B cell (primary cell): ENCODE measurements around the gene PIK3IP1. TPM values are rescaled to one million over a fixed set of nuclear protein-coding genes. Genes with fewer than 3 reads are reported as not detected.
"Not testable (repeated sequence)": the region's sequence is repeated elsewhere in the genome, so short reads cannot be mapped to it uniquely, and the experiment has no call there.

Experiments used
- ATAC-seq: fragments of 200-7000 bp; cut with Tn5 transposase; one replicate; pipeline ENCODE4 v1.10.0; 2021; ENCODE audit warnings: low read depth, mild to moderate bottlenecking, moderate number of reproducible peaks, moderate library complexity
- CTCF ChIA-PET: fragments of 350-600 bp; sonication (Branson Sonifier 250); formaldehyde crosslinking; loops from one replicate; lab custom pipeline; 2021; ENCODE audit warnings: antibody characterized with exemption, inconsistent platforms; lab: Charles Lee
- POLR2A ChIA-PET: fragments of 350-600 bp; sonication (Branson Sonifier 250); formaldehyde crosslinking; loops from one replicate; lab custom pipeline; 2021; ENCODE audit warnings: antibody characterized with exemption; lab: Charles Lee
- DNase-seq: peaks from one replicate; pipeline ENCODE4 v3.0.0; 2013
- H2AFZ ChIP-seq: 2 replicates; pipeline ENCODE4 v1.6.1; 2012; ENCODE audit warnings: mild to moderate bottlenecking, low read depth, low read length; ENCODE audit not compliant: insufficient read depth, poor library complexity, severe bottlenecking
- H3K27ac ChIP-seq, 2 donors: 1 replicate in 1 of 2; 2 replicates in 1 of 2; pipeline ENCODE4 v1.5.1; 2012 to 2013; ENCODE audit warnings: low read length in 2 of 2, mild to moderate bottlenecking in 2 of 2, moderate library complexity in 1 of 2
- H3K27me3 ChIP-seq, 4 experiments: fragments of 200-600 bp in 1 of 4; sonication (generic) in 1 of 4; replicated peaks in 1 of 4; 1 replicate in 2 of 4; 2 replicates in 2 of 4; pipeline versions ENCODE4 v1.6.1 to v1.7.0; 2013 to 2016; ENCODE audit warnings: low read length in 3 of 4, mild to moderate bottlenecking in 2 of 4, mixed read lengths in 1 of 4, moderate library complexity in 1 of 4; ENCODE audit not compliant: insufficient read depth in 4 of 4, control insufficient read depth in 3 of 4; ENCODE audit errors: control extremely low read depth in 1 of 4
- H3K36me3 ChIP-seq, 2 experiments: replicated peaks in 1 of 2; 1 replicate in 1 of 2; 2 replicates in 1 of 2; pipeline versions ENCODE4 v1.6.1 to v1.7.1; 2013; ENCODE audit warnings: low read length in 1 of 2; ENCODE audit not compliant: insufficient read depth in 2 of 2, control insufficient read depth in 1 of 2; ENCODE audit errors: control extremely low read depth in 1 of 2, extremely low read depth in 1 of 2
- H3K4me1 ChIP-seq, 2 donors: fragments of 200-600 bp in 1 of 2; sonication (generic) in 1 of 2; 1 replicate in 1 of 2; 2 replicates in 1 of 2; pipeline versions ENCODE4 v1.5.1 to v1.6.1; 2013 to 2017; ENCODE audit warnings: low read length in 2 of 2; ENCODE audit not compliant: control insufficient read depth in 2 of 2, insufficient read depth in 2 of 2
- H3K4me2 ChIP-seq: replicated peaks from 2 replicates; pipeline ENCODE3; 2012; ENCODE audit warnings: mild to moderate bottlenecking, low read depth, low read length; ENCODE audit not compliant: poor library complexity, severe bottlenecking
- H3K4me3 ChIP-seq, 5 experiments: fragments of 200-600 bp in 1 of 5; sonication (generic) in 1 of 5; 1 replicate in 3 of 5; 2 replicates in 2 of 5; pipeline versions ENCODE4 v1.5.1 to v1.7.0; 2011 to 2016; ENCODE audit warnings: low read length in 4 of 5, mild to moderate bottlenecking in 4 of 5, low read depth in 2 of 5, control low read depth in 1 of 5, moderate library complexity in 1 of 5; ENCODE audit not compliant: insufficient read depth in 1 of 5; ENCODE audit errors: control extremely low read depth in 1 of 5, extremely low read depth in 1 of 5
- H3K79me2 ChIP-seq: fragments of 200-600 bp; sonication (generic); one replicate; pipeline ENCODE4 v1.6.0; 2016; ENCODE audit warnings: low read length; ENCODE audit not compliant: control insufficient read depth, insufficient read depth
- H3K9ac ChIP-seq: fragments of 200-600 bp; sonication (generic); 2 replicates; pipeline ENCODE4 v1.6.1; 2017; ENCODE audit warnings: mild to moderate bottlenecking, low read length, moderate library complexity
- H3K9me3 ChIP-seq, 3 donors: one replicate each; pipeline versions ENCODE4 v1.6.1 to v1.7.1; 2013; ENCODE audit warnings: low read length in 2 of 3; ENCODE audit not compliant: control insufficient read depth in 2 of 3, insufficient read depth in 1 of 3; ENCODE audit errors: control extremely low read depth in 1 of 3
- H4K20me1 ChIP-seq: 2 replicates; pipeline ENCODE4 v1.6.0; 2012; ENCODE audit warnings: mild to moderate bottlenecking, low read length; ENCODE audit not compliant: insufficient read depth, control insufficient read depth, poor library complexity, severe bottlenecking
- H3K27ac Mint-ChIP-seq: one replicate; pipeline ENCODE4 v1.8.0; 2021; ENCODE audit warnings: mixed read lengths
- H3K27me3 Mint-ChIP-seq: one replicate; pipeline ENCODE4 v1.8.0; 2021; ENCODE audit warnings: mixed read lengths
- H3K4me1 Mint-ChIP-seq: one replicate; pipeline ENCODE4 v1.8.0; 2021; ENCODE audit warnings: mixed read lengths
- H3K4me3 Mint-ChIP-seq: one replicate; pipeline ENCODE4 v1.8.0; 2021; ENCODE audit warnings: mixed read lengths
- H3K9me3 Mint-ChIP-seq: one replicate; pipeline ENCODE4 v1.8.0; 2022; ENCODE audit warnings: mixed read lengths; ENCODE audit not compliant: insufficient read depth
- CTCF ChIP-seq: fragments of 200-600 bp; IDR thresholded peaks from one replicate; pipeline ENCODE4 v1.8.0; 2022; ENCODE audit warnings: antibody characterized with exemption, mild to moderate bottlenecking
- EZH2 ChIP-seq: IDR thresholded peaks from 2 replicates; pipeline ENCODE4 v1.6.1; 2012; ENCODE audit warnings: borderline replicate concordance, low read depth, mild to moderate bottlenecking, moderate library complexity, low read length; ENCODE audit not compliant: insufficient read depth, poor library complexity, severe bottlenecking
- WGBS: methylation state at CpG from one replicate; pipeline ENCODE4 v1.1.5; 2013; ENCODE audit warnings: missing lambda C conversion rate; ENCODE audit not compliant: insufficient coverage; 5-methylcytosine and 5-hydroxymethylcytosine counted together
- intact Hi-C: fragments of 100-400 bp; cut with micrococcal nuclease; formaldehyde crosslinking; loops from one replicate; pipeline ENCODE4 v1.10.0; 2022
- polyA plus RNA-seq: library from polyadenylated mRNA; depleted of rRNA; stranded (reverse); fragments of >200 nt; gene quantifications from 2 replicates; pipeline ENCODE4 v1.2.3, GENCODE V29; 2012
- total RNA-seq, 2 donors: library from RNA; stranded (reverse); fragments of 120-200 nt in 1 of 2; gene quantifications; 1 replicate in 1 of 2; 2 replicates in 1 of 2; pipeline versions ENCODE4 v1.2.3 to v1.2.4, GENCODE V29; 2013 to 2022

The PIK3IP1 gene
- total and polyA plus RNA-seq, 2 donors (not counting 1 experiment from before 2014, with no cell fraction given), result 89.8 to 92.9 TPM

GRCh38 chr22:31238057-31238456, 54.2 kb downstream of the PIK3IP1 start:
- peaks cover 0 to 2% of the 10 kb centered on the region in 2 experiments for H3K36me3 ChIP-seq
- no peak overlapping the region for H2AFZ ChIP-seq
- DNase-seq, result no peak
- no peak overlapping the region for H3K27ac Mint-ChIP-seq
- no peaks in the 10 kb centered on the region for H3K9me3 Mint-ChIP-seq
- peaks cover 1% of the 10 kb centered on the region for H3K4me1 Mint-ChIP-seq
- H3K9ac ChIP-seq, result no peak overlapping the region
- H3K27me3 Mint-ChIP-seq, result no peaks in the 10 kb centered on the region
- POLR2A ChIA-PET, result no interaction called here
- CTCF ChIA-PET, result interaction anchor here (0.7 to 2.3 kb wide), 3 partner anchors 11 to 105 kb away, joined by 3 to 5 read pairs (median 4); no protein-coding TSS in a partner anchor
- H3K79me2 ChIP-seq, result peaks cover 16% of the 10 kb centered on the region
- no CpG with 5 or more reads among the region's 1 CpG for WGBS
- no peak for ATAC-seq
- no peak overlapping the region for H3K4me3 ChIP-seq
- H3K4me1 ChIP-seq, result peaks cover 0 to 4% of the 10 kb centered on the region in 2 donors
- no peak for TF ChIP-seq CTCF
- TF ChIP-seq EZH2, result no peak
- no peak overlapping the region for H3K4me2 ChIP-seq
- H3K9me3 ChIP-seq, result no peaks in the 10 kb centered on the region
- H3K4me3 Mint-ChIP-seq, result no peak overlapping the region
- no peak overlapping the region for H3K27ac ChIP-seq
- no peaks in the 10 kb centered on the region for H4K20me1 ChIP-seq
- H3K27me3 ChIP-seq, result no peaks in the 10 kb centered on the region
- intact Hi-C loops, result no loop called here

DNA sequence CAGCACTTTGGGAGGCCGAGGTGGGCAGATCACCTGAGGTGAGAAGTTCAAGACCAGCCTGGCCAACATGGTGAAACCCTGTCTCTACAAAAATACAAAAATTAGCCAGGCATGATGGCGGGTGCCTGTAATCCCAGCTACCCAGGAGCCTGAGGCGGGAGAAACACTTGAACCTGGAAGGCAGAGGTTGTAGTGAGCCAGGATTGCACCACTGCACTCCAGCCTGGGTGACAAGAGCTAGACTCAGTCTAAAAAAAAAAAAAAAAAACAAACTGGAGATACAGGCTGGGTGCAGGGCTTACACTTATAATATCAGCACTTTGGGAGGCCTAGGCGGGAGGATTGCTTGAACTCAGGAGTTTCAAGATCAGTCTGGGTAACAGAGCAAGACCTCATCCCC, 56.2 kb downstream of the PIK3IP1 start:
- H2AFZ ChIP-seq, H3K4me2 ChIP-seq, CTCF ChIA-PET, H3K27ac Mint-ChIP-seq, H3K27me3 Mint-ChIP-seq, H3K4me1 ChIP-seq, H3K27me3 ChIP-seq, H3K4me1 Mint-ChIP-seq, H3K9ac ChIP-seq, H3K4me3 Mint-ChIP-seq, H3K9me3 ChIP-seq, intact Hi-C loops, H4K20me1 ChIP-seq, ATAC-seq, H3K36me3 ChIP-seq, POLR2A ChIA-PET, H3K9me3 Mint-ChIP-seq, DNase-seq, H3K27ac ChIP-seq: not testable (repeated sequence)
- 93% methylated on average over 3 of the region's 4 CpGs for WGBS
- peaks cover 35% of the 10 kb centered on the region for H3K79me2 ChIP-seq
- H3K4me3 ChIP-seq, result peak overlapping the region in 1 of 5 experiments; percentile 41
